H1 (cell line): Measurements from ENCODE around the gene BTBD9. TPM values are rescaled to one million over a fixed set of nuclear protein-coding genes. Genes with fewer than 3 reads are reported as not detected.

Experiments
- CBX8 ChIP-seq: fragments of 300-800, 300-1000 bp; sonication (generic); IDR thresholded peaks from 2 replicates; pipeline ENCODE4 v1.7.1; 2016; ENCODE audit warnings: low read depth, low read length, borderline replicate concordance
- CEBPB ChIP-seq: IDR thresholded peaks from 2 replicates; pipeline ENCODE4 v1.6.1; 2012; ENCODE audit warnings: low read depth, low read length
- CHD2 ChIP-seq: IDR thresholded peaks from 2 replicates; pipeline ENCODE4 v1.6.1; 2012; ENCODE audit warnings: low read length, improper control_type of control experiment
- CHD7 ChIP-seq: fragments of 300-600 bp; sonication (generic); IDR thresholded peaks from 2 replicates; pipeline ENCODE4 v1.7.1; 2012; ENCODE audit warnings: low read length, moderate library complexity, mild to moderate bottlenecking, inconsistent platforms; ENCODE audit not compliant: insufficient replicate concordance
- EGR1 ChIP-seq: IDR thresholded peaks from 2 replicates; pipeline ENCODE4 v1.6.1; 2011; ENCODE audit warnings: low read depth, low read length, borderline replicate concordance
- KDM4A ChIP-seq: IDR thresholded peaks from one replicate; pipeline ENCODE4 v1.7.1; 2012; ENCODE audit warnings: low read depth, mild to moderate bottlenecking, moderate library complexity, low read length, inconsistent platforms; ENCODE audit not compliant: severe bottlenecking
- KDM5A ChIP-seq: fragments of 200-600 bp; IDR thresholded peaks from 2 replicates; pipeline ENCODE4 v1.7.1; 2012; ENCODE audit warnings: mild to moderate bottlenecking, low read length, inconsistent platforms, mixed read lengths
- MAFK ChIP-seq: IDR thresholded peaks from 2 replicates; pipeline ENCODE4 v1.6.1; 2012; ENCODE audit warnings: low read depth, mild to moderate bottlenecking, improper control_type of control experiment, low read length
- polyA plus RNA-seq, 7 experiments: library from polyadenylated mRNA; depleted of rRNA in 3 of 7; stranded (reverse) in 5 of 7; unstranded in 2 of 7; fragments of >200 nt in 5 of 7; fragments of 200-250 nt in 2 of 7; gene quantifications; 1 replicate in 5 of 7; 2 replicates in 1 of 7; 4 replicates in 1 of 7; pipeline versions ENCODE4 v1.2.1 to v1.2.3, GENCODE V29; 2011 to 2013; ENCODE audit warnings: missing spikeins in 2 of 7, mixed read lengths in 2 of 7
- total RNA-seq: library from RNA; stranded (reverse); fragmentation: NEBNext Ultra II Directional; extraction: Animal tissue kit (Norgen Biotek cat#: 25700); gene quantifications from 2 replicates; pipeline ENCODE4 v1.2.1, GENCODE V29; 2021

BTBD9 gene
- total and polyA plus RNA-seq, 2 of the 8 experiments (the other 6 are each of a cell fraction or from before 2014, with no cell fraction given): 0.92 to 4.1 TPM

- TF ChIP-seq CHD7 (no peak), KDM4A (no peak), MAFK (no peak), CBX8 (no peak), KDM5A (no peak), CHD2 (no peak), CEBPB (no peak), EGR1 (no peak)
- TF ChIP-seq, all 59 proteins: peak for 0
These were observed 14.5 kb downstream of the BTBD9 start (continued) for GRCh38 chr6:38625217-38625616.
